Stimulated activated CD8-positive, alpha-beta memory T cell treated with anti-CD3 and anti-CD28 coated beads, Interleukin-4, amount 100 ng/mL, for 1 hour (primary cell): Measurements from ENCODE around the gene DPP10.

Experiments used
- DNase-seq, 2 donors: peaks; one replicate each; pipeline ENCODE4 v3.0.0-alpha.2; 2020; ENCODE audit warnings: low read depth in 2 of 2, low spot score in 1 of 2

The DPP10 gene

GRCh38 chr2:115201386-115201785, 758.9 kb downstream of the DPP10 start:
- no peak for DNase-seq

- DNase-seq = no peak
Measured at GRCh38 chr2:115208493-115209164, 766.2 kb downstream of the DPP10 start.

GRCh38 chr2:115214050-115214449, 771.6 kb downstream of the DPP10 start:
- DNase-seq = no peak

- no peak for DNase-seq
Measured at GRCh38 chr2:115219296-115219695, 776.9 kb downstream of the DPP10 start.

GRCh38 chr2:115234186-115234585, 791.7 kb downstream of the DPP10 start:
- no peak for DNase-seq

GRCh38 chr2:115234737-115235136, 792.3 kb downstream of the DPP10 start:
- no peak for DNase-seq

GRCh38 chr2:115248066-115248465, 805.6 kb downstream of the DPP10 start:
- no peak for DNase-seq

GRCh38 chr2:115277366-115277765, 834.9 kb downstream of the DPP10 start:
- no peak for DNase-seq

GRCh38 chr2:115285416-115285815, 843.0 kb downstream of the DPP10 start:
- no peak for DNase-seq

GRCh38 chr2:115290478-115290877, 848.0 kb downstream of the DPP10 start:
- no peak for DNase-seq

GRCh38 chr2:115292742-115293141, 850.3 kb downstream of the DPP10 start:
- no peak for DNase-seq

GRCh38 chr2:115294999-115295398, 852.6 kb downstream of the DPP10 start:
- DNase-seq = no peak

GRCh38 chr2:115297056-115297455, 854.6 kb downstream of the DPP10 start:
- DNase-seq = no peak

GRCh38 chr2:115299199-115299598, 856.8 kb downstream of the DPP10 start:
- no peak for DNase-seq

GRCh38 chr2:115305712-115306111, 863.3 kb downstream of the DPP10 start:
- no peak for DNase-seq

- DNase-seq = no peak
Measured at GRCh38 chr2:115314119-115314518, 871.7 kb downstream of the DPP10 start.

GRCh38 chr2:115327061-115327460, 884.6 kb downstream of the DPP10 start:
- no peak for DNase-seq

GRCh38 chr2:115359550-115359949, 917.1 kb downstream of the DPP10 start:
- no peak for DNase-seq

- no peak for DNase-seq
Measured at GRCh38 chr2:115364093-115364492, 921.7 kb downstream of the DPP10 start.

GRCh38 chr2:115369400-115369799, 927.0 kb downstream of the DPP10 start:
- no peak for DNase-seq

- DNase-seq = no peak
Measured at GRCh38 chr2:115374981-115375380, 932.5 kb downstream of the DPP10 start.

GRCh38 chr2:115384399-115384798, 942.0 kb downstream of the DPP10 start:
- DNase-seq = no peak

- no peak for DNase-seq
Measured at GRCh38 chr2:115386465-115386864, 944.0 kb downstream of the DPP10 start.
